GM12865 (cell line): ENCODE data around the gene EMID1.

Source experiments
- DNase-seq: peaks from one replicate; pipeline ENCODE4 v3.0.0; 2010; ENCODE audit warnings: low read depth
- H3K4me3 ChIP-seq: 2 replicates; pipeline ENCODE4 v1.5.1; 2011; ENCODE audit warnings: mild to moderate bottlenecking, low read depth, low read length, control low read depth
- TF ChIP-seq, protein P1 (sequence below): IDR thresholded peaks from 2 replicates; pipeline ENCODE4 v1.5.1; 2011; ENCODE audit warnings: low read length, control low read depth, low read depth, inconsistent platforms; ENCODE audit not compliant: insufficient read depth; ENCODE audit errors: missing control alignments

The EMID1 gene

DNA sequence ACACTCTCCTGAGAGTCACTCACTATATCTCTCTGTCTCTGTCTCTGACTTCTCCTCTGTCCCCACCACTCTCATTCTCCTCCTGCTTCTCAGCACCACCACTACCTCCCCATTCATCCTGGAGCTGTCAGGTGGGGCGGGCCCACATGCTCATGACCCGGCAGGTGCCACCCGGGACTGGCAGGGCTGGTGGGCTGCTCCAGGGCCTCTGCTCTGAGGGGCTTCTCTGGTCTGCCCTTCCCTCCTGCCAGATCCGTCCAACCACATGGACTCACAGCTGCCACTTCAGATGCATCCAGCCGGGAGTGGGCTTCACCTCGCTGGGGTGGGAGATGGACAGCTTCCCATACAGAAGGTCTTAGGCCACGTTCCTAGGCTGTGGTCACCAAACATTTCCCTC, 4.8 kb upstream of the EMID1 start:
- DNase-seq: no peak
- TF ChIP-seq, protein P1, sequence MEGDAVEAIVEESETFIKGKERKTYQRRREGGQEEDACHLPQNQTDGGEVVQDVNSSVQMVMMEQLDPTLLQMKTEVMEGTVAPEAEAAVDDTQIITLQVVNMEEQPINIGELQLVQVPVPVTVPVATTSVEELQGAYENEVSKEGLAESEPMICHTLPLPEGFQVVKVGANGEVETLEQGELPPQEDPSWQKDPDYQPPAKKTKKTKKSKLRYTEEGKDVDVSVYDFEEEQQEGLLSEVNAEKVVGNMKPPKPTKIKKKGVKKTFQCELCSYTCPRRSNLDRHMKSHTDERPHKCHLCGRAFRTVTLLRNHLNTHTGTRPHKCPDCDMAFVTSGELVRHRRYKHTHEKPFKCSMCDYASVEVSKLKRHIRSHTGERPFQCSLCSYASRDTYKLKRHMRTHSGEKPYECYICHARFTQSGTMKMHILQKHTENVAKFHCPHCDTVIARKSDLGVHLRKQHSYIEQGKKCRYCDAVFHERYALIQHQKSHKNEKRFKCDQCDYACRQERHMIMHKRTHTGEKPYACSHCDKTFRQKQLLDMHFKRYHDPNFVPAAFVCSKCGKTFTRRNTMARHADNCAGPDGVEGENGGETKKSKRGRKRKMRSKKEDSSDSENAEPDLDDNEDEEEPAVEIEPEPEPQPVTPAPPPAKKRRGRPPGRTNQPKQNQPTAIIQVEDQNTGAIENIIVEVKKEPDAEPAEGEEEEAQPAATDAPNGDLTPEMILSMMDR: no peak
- H3K4me3 ChIP-seq: no peak overlapping the region

GRCh38 chr22:29201782-29202181, 3.9 kb upstream of the EMID1 start:
- no peak for DNase-seq
- no peak overlapping the region for H3K4me3 ChIP-seq
- TF ChIP-seq, protein P1: no peak

- DNase-seq: peak; percentile 98
- TF ChIP-seq, protein P1: peak; percentile 45
Observed at GRCh38 chr22:29202212-29203192, 3.2 kb upstream of the EMID1 start.

DNA sequence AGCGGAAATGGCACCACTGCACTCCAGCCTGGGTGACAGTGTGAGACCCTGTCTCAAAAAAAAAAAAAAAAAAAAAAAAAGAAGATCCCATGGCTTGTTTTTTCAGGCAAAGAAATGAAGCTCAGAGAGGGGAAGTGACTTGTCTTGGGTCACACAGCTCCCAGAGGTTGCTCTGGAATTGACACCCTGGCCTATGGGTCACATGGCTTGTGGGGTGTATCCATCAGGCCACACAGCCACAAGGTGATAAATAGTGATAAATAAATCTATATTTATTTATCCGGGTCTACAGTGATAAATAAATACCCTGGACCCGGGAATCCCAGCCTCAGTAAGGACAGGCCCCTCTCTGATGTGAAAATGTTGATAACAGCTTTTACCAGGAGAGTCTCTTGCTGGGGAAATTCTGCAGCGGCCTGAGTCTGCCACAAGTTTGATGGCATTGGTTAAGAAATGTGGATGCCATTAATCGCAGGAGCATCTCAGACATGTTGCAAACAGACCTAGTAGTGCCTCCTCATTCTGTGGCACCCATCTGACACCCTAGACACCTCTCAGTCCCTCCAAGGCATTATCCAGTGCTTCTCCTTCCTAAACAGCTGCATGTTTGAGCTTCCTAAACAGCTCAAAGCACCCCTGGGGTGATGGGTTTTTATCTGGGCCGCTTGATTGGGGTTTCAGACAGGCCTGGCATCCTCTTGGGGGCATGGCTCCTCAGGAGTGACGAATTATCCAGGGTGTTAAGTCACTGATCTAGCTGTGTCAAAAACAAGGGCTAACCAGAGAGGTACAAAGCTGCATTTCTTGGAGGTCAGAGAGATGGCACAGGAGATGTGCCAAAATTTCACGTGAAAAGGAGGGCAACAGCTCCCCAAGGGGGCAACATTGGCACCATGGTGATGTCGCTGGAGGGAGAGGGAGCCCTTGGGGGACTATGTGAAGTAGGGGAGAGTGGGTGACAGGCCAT, 1.9 kb upstream of the EMID1 start:
- TF ChIP-seq, protein P1: no peak
- peak overlapping the region; percentile 23 for H3K4me3 ChIP-seq
- peak; percentile 43 for DNase-seq

More at GRCh38 chr22:29202212-29203192, 3.2 kb upstream of the EMID1 start:
- H3K4me3 ChIP-seq: peak overlapping the region; percentile 38

DNA sequence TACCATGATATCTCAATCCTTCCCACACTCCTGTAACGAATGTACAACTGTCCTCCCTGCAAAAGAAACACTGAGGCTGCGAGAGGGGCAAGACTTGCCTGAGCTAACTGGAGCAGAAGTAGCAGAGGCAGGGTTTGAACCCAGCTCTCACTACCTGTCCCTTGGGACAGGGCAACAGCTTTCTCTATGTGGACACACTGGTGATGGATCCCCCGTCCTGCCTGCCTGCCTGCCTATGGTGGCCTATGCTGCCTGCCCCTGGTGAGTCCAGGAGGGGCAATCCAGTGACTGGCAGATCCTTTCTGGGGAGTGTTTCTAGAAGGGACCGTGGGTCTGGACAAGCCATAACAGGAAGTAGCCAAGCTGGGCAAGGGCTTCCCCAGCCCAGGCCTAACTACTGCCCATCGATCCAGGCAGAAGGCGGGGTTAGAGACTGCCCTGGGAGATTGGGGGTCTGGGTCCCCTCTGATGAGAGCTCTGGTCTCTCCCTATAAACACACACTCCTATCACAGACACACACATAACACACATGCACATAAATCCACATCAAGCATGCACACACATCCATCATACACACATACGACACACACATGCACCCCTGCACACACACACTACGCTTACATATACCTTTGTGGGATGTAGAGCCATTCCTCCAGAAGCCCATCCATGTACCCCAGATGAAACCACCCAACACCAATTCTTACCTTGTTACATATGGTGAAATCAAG, 1.1 kb upstream of the EMID1 start:
- DNase-seq: no peak
- TF ChIP-seq, protein P1: no peak
- peak overlapping the region; percentile 57 for H3K4me3 ChIP-seq

DNA sequence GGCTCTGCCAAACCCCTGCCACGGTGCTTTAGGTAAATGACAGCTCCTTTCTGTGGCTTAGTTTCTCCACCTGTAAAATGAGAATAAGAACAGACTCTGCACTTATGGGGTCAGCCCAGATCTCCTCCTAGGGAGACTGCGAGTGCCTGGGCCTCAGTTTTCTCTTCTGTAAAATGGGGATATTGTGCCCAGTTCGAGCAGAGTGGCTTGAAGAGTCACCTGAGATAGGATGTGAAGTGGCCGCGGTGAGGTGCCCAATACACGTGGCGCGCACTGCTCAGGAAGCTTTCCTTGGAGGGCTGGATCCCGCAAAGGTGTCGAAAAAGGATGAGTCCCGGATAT, 473 bp upstream of the EMID1 start:
- DNase-seq: no peak
- TF ChIP-seq, protein P1: no peak
- peak overlapping the region; percentile 57 for H3K4me3 ChIP-seq
